SK-N-SH (cell line): Measurements from ENCODE around the gene RBBP9.

ENCODE experiments used
- CTCF ChIP-seq: fragments of 200-600 bp; sonication (generic); IDR thresholded peaks from 2 replicates; pipeline ENCODE4 v1.6.1; 2017; ENCODE audit warnings: antibody characterized with exemption, mild to moderate bottlenecking, moderate library complexity
- JUND ChIP-seq: IDR thresholded peaks from 2 replicates; pipeline ENCODE4 v1.4.0; 2012
- TF ChIP-seq, protein P1 (sequence below): IDR thresholded peaks from 2 replicates; pipeline ENCODE4 v1.6.1; 2012; ENCODE audit warnings: mild to moderate bottlenecking, low read depth, low read length, moderate library complexity

DNA sequence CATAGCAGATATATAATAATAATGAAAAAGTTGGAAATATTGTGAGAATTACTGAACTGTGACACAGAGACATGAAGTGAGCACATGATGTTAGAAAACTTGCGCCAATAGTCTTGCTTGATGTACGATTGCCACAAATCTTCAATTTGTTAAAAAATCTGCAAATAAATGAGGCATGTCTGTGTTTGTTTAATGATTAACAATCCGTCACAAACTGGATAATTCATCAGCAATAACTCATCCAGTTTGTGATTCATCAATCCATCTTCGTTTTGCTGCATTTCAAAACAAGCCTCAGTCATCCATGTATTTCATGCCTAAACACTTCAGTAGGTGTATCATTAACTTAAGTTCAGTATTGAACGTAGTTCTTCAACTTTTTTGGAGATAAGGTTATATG lies 44.7 kb upstream of the RBBP9 start:
- TF ChIP-seq, protein P1, sequence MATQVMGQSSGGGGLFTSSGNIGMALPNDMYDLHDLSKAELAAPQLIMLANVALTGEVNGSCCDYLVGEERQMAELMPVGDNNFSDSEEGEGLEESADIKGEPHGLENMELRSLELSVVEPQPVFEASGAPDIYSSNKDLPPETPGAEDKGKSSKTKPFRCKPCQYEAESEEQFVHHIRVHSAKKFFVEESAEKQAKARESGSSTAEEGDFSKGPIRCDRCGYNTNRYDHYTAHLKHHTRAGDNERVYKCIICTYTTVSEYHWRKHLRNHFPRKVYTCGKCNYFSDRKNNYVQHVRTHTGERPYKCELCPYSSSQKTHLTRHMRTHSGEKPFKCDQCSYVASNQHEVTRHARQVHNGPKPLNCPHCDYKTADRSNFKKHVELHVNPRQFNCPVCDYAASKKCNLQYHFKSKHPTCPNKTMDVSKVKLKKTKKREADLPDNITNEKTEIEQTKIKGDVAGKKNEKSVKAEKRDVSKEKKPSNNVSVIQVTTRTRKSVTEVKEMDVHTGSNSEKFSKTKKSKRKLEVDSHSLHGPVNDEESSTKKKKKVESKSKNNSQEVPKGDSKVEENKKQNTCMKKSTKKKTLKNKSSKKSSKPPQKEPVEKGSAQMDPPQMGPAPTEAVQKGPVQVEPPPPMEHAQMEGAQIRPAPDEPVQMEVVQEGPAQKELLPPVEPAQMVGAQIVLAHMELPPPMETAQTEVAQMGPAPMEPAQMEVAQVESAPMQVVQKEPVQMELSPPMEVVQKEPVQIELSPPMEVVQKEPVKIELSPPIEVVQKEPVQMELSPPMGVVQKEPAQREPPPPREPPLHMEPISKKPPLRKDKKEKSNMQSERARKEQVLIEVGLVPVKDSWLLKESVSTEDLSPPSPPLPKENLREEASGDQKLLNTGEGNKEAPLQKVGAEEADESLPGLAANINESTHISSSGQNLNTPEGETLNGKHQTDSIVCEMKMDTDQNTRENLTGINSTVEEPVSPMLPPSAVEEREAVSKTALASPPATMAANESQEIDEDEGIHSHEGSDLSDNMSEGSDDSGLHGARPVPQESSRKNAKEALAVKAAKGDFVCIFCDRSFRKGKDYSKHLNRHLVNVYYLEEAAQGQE = no peak
- TF ChIP-seq CTCF (no peak), JUND (no peak)
